ENCODE results near the gene SGCA. TPM values are rescaled to one million over a fixed set of nuclear protein-coding genes. Genes with fewer than 3 reads are reported as not detected.

Gene SGCA
- total and polyA plus RNA-seq, 9 of the 15 experiments (the other 6 are each of a cell fraction or from before 2014, with no cell fraction given) = not detected

- TF ChIP-seq SFPQ (IDR thresholded peaks at IDR 0.05; ENCODE audit: low read depth, low read length) = no peak
- TF ChIP-seq IRF1 (CRISPR knock-in tag; IDR thresholded peaks at IDR 0.05; ENCODE audit: borderline replicate concordance) = no peak
- no peak for TF ChIP-seq CUX1 (CRISPR knock-in tag; IDR thresholded peaks at IDR 0.05)
- TF ChIP-seq RBBP5 (IDR thresholded peaks at IDR 0.05; ENCODE audit: borderline replicate concordance, insufficient read depth, low read length, poor library complexity, severe bottlenecking) = no peak
- TF ChIP-seq FOXJ2 (tag; IDR thresholded peaks at IDR 0.05) = no peak
- TF ChIP-seq ERF (CRISPR knock-in tag; IDR thresholded peaks at IDR 0.05) = no peak
- TF ChIP-seq THRA (IDR thresholded peaks at IDR 0.05) = no peak
- TF ChIP-seq PCBP1 (IDR thresholded peaks at IDR 0.05; ENCODE audit: low read depth, low read length, poor library complexity, severe bottlenecking) = no peak
- TF ChIP-seq SETDB1 (IDR thresholded peaks at IDR 0.05; ENCODE audit: low read length) = no peak
- peak; percentile 74; the same call in 1 of the 2 replicates for TF ChIP-seq GABPB1 (CRISPR knock-in tag; IDR thresholded peaks at IDR 0.05)
- no peak for TF ChIP-seq MBD1 (CRISPR knock-in tag; IDR thresholded peaks at IDR 0.05)
- TF ChIP-seq TRIM25 (IDR thresholded peaks at IDR 0.05; ENCODE audit: borderline replicate concordance) = no peak
- no peak for TF ChIP-seq FUS (optimal IDR thresholded peaks at IDR 0.05; ENCODE audit: low read depth, low read length)
Measured at GRCh38 chr17:50151937-50152547, 13.8 kb upstream of the SGCA start (continued).
